Measurements from ENCODE around the gene CDCA4. TPM values are rescaled to one million over a fixed set of nuclear protein-coding genes. Genes with fewer than 3 reads are reported as not detected.
A peak's percentile ranks its signal among the peaks of the same experiment; 100 is the strongest.

The CDCA4 gene
- total RNA-seq, 1 experiment from 2014 or later, result 25.2 TPM

DNA sequence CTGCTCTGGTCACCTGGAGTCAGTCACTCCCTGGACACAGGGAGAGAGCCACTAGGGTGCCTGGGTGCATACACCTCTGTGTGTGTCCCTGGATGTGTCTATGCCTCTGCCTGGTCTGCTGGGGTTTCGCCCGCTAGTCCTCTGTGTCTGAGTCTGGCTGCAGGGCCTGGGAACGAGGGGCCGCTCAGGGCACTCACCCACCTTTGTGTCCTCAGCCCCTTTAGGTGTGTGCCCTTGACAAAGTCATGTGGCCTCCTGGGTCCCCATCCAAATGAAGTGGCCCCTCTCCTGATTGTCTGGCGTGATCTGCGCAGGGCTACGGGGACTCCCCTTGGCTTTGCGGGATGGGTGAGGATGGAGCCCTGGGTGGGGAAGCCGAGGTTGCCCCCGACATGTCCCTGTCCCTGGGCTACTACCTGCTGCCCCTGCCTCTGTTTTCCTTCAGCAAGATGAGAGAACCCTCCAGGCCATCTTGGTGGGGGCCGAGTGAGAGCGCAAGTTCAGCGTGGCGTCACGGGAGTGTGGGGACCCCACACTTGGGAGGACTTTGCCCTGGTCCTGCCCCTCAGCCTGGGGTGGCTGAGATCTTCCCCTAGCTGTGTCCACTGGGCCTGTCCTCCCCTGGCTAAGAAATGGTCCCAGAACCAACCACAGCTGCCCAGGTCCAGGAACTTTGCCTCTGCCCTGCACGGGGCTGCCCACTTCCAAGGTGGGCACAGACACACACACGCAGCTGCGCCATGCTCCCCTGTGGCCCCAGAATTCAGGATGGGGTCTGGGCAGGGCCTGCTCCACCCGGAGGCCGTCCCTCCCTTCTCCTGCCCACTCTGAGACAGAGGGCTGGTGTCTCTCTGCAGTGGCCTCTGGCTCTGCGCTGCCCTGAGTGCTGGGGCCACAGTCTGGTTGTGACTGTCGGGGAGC lies 40.0 kb downstream of the CDCA4 start:
- no peak overlapping the region for H3K9ac ChIP-seq (ENCODE audit: low read length)
- peaks cover 16% of the 10 kb centered on the region for H3K4me1 ChIP-seq (ENCODE audit: low read length)
- H2AFZ ChIP-seq (ENCODE audit: low read length), result no peak overlapping the region
- no peaks in the 10 kb centered on the region for H3K9me3 ChIP-seq (ENCODE audit: low read length)
- H3K27ac ChIP-seq (ENCODE audit: low read length), result no peak overlapping the region
- H3K4me2 ChIP-seq (ENCODE audit: low read depth, low read length, poor library complexity, severe bottlenecking), result no peak overlapping the region
- H3K4me3 ChIP-seq (ENCODE audit: low read length), result no peak overlapping the region
- no peaks in the 10 kb centered on the region for H3K36me3 ChIP-seq (ENCODE audit: insufficient read depth, low read length)
- DNase-seq, result no peak
- H4K20me1 ChIP-seq (ENCODE audit: insufficient read depth, low read depth, low read length), result peaks cover 5% of the 10 kb centered on the region; the same call in 1 of the 2 replicates
- H3K27me3 ChIP-seq (ENCODE audit: low read length), result no peaks in the 10 kb centered on the region
- no peaks in the 10 kb centered on the region for H3K9me2 ChIP-seq (replicated peaks; ENCODE audit: insufficient read depth, low read length)
- no peaks in the 10 kb centered on the region for H3K79me2 ChIP-seq (ENCODE audit: low read length)

DNA sequence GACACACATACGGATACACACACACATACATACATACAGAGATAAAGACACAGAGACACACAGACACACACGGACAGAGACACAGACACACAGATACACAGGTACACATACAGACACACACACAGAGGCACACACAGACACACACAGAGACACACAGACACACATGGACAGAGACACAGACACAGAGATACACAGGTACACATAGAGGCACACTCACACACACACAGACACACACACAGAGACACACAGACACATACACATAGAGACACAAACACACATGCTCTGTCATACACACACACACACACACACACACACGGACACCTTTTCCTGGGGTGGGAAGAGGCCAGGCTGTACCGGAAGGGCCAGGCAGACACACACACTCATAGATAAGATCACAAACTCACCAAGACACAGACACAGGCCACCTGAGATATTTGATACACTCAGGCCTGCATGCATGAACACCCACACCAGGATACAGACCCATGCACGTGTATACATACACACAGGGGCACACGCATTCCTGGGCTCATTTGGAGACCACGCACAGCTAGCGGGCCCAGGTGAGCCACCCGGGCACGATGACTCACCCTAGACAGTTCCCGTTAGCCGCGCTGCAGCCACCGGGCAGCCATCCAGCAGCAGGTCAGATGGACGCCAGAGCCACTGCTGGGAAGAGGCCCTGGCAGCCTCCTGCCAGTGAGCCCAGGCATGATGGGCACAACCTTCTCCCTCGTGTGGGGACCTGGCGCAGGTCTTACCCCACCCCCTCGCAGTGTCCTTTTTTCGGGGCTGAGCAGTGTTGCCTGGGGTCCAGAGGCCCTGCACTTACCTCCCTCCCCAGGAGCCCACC lies 40.9 kb downstream of the CDCA4 start:
- DNase-seq, result no peak
- Histone ChIP-seq H2AFZ (ENCODE audit: low read length) (no peak overlapping the region), H3K4me2 (ENCODE audit: low read depth, low read length, poor library complexity, severe bottlenecking) (no peak overlapping the region)

DNA sequence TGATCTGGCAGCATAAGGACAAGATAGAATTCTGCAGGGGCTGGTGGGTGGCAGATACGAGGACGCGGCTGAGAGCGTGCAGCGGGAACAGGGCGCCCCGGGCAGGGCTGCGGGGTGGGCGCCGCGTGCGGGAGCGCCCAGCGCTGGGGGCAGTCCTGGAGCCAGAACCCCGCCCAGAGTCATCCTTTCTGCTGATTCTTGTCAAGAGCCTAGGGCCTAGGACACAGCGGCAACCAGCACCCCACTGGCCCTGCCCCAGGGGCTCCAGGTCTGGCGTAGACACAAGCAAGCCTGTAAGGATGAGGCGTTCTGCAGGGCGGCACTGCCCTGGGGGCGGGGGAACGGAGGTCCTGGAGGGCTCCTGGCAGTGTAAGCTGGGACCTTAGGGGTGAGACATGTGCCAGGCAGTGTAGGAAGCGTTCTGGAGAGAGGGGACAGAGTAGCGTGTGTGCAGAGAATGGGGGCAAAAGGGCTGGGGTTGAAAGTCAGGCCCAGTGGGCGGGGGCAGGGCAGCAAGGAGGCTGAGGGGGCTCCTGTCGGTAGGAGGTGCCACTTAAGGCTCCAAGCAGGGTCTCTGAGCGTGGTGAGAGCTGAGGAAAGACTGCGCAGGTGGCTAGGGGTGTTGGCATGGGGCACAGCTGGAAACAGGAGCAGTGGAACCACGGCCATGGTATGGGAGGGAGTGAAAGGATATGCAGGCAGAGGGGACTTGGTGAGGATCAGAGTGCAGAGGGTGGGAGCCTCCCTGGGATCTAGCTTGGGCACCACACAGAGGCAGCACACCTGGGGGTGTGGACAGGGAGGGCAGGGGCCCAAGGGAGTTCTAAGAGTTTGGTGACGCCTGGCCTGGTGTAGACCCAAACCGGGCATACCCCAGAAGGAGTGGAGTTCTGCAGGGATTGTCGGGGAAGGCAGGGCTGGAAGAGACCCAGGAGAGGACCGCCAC lies 41.9 kb downstream of the CDCA4 start:
- Histone ChIP-seq H3K4me1 (ENCODE audit: low read length) (peaks cover 15% of the 10 kb centered on the region), H2AFZ (ENCODE audit: low read length) (no peak overlapping the region), H3K79me2 (ENCODE audit: low read length) (no peaks in the 10 kb centered on the region), H3K27me3 (ENCODE audit: low read length) (no peaks in the 10 kb centered on the region), H3K9me2 (replicated peaks; ENCODE audit: insufficient read depth, low read length) (no peaks in the 10 kb centered on the region), H3K27ac (ENCODE audit: low read length) (no peak overlapping the region), H3K4me3 (ENCODE audit: low read length) (no peak overlapping the region), H3K9ac (ENCODE audit: low read length) (no peak overlapping the region), H3K36me3 (ENCODE audit: insufficient read depth, low read length) (no peaks in the 10 kb centered on the region), H4K20me1 (ENCODE audit: insufficient read depth, low read depth, low read length) (peaks cover 12% of the 10 kb centered on the region; the same call in 1 of the 2 replicates), H3K4me2 (ENCODE audit: low read depth, low read length, poor library complexity, severe bottlenecking) (no peak overlapping the region), H3K9me3 (ENCODE audit: low read length) (no peaks in the 10 kb centered on the region)
- DNase-seq, result no peak

More for the DNA sequence above, 40.9 kb downstream of the CDCA4 start:
- Histone ChIP-seq H3K9me2 (replicated peaks; ENCODE audit: insufficient read depth, low read length) (no peaks in the 10 kb centered on the region), H3K27me3 (ENCODE audit: low read length) (no peaks in the 10 kb centered on the region), H3K4me3 (ENCODE audit: low read length) (no peak overlapping the region), H3K27ac (ENCODE audit: low read length) (no peak overlapping the region), H3K9me3 (ENCODE audit: low read length) (no peaks in the 10 kb centered on the region), H3K79me2 (ENCODE audit: low read length) (no peaks in the 10 kb centered on the region), H3K36me3 (ENCODE audit: insufficient read depth, low read length) (no peaks in the 10 kb centered on the region), H3K9ac (ENCODE audit: low read length) (no peak overlapping the region), H3K4me1 (ENCODE audit: low read length) (peaks cover 15% of the 10 kb centered on the region), H4K20me1 (ENCODE audit: insufficient read depth, low read depth, low read length) (peaks cover 10% of the 10 kb centered on the region; the same call in 1 of the 2 replicates)

DNA sequence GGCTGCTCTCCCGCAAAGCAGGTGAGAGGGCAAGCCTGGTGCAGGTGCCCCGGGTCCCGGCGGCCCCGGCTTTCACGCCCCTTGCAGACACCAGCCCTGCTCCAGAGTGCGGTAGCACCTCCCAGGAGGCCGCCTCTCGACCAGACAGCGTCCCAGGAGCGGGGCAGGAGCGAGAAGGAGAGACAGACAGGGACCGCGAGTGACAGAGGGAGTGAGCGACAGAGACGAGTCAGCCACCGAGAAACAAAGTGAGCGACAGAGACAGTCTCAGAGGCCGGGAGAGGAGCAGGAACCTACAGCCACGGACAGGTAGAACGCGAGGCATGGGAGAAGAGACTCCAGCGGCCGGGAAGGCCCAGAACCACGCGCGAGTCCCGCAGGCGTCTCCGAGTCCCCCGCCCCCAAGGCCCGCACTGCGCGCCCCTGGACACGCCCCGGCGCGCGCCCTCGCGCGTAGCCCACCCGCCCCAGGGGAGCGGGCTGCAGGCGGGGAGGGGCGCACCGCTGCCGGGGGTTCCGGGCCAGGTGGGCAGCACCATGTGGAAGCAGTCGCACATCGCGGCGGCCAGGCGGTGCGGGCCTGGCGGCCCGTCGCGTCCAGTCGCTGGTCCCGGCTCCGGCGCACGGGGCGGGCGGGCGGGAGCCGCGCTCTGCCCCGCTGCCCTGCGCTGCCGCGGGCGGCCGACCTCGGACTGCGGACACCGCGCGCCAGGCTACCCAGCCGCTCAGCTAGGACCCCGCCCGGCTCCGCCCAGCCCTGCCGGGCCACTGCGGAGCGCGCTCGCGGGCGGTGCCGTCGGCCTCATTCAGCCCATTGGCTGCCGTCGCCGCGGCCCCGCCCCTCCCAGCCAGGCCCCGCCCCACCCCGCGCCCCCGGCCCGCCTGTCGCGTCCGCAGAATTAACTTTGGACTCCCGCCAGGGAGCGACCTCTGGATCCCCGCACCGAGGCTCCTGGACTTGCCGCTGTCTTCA lies 42.9 kb downstream of the CDCA4 start, which contains the start of gene AHNAK2:
Gene AHNAK2, minus strand, starts transcription at position 694 of the 973 bp plus-strand sequence. Its CDS starts 137 bp downstream, at position 557.
- Histone ChIP-seq H3K9me3 (ENCODE audit: low read length) (no peaks in the 10 kb centered on the region), H3K79me2 (ENCODE audit: low read length) (no peaks in the 10 kb centered on the region), H3K9me2 (replicated peaks; ENCODE audit: insufficient read depth, low read length) (no peaks in the 10 kb centered on the region), H4K20me1 (ENCODE audit: insufficient read depth, low read depth, low read length) (peaks cover 12% of the 10 kb centered on the region; the same call in 1 of the 2 replicates), H3K4me1 (ENCODE audit: low read length) (peaks cover 15% of the 10 kb centered on the region), H3K4me3 (ENCODE audit: low read length) (no peak within 1 kb of the TSS), H2AFZ (ENCODE audit: low read length) (no peak within 1 kb of the TSS), H3K27ac (ENCODE audit: low read length) (no peak within 1 kb of the TSS), H3K4me2 (ENCODE audit: low read depth, low read length, poor library complexity, severe bottlenecking) (no peak within 1 kb of the TSS), H3K36me3 (ENCODE audit: insufficient read depth, low read length) (no peaks in the 10 kb centered on the region), H3K9ac (ENCODE audit: low read length) (no peak within 1 kb of the TSS), H3K27me3 (ENCODE audit: low read length) (no peaks in the 10 kb centered on the region)
- DNase-seq, result no peak

DNA sequence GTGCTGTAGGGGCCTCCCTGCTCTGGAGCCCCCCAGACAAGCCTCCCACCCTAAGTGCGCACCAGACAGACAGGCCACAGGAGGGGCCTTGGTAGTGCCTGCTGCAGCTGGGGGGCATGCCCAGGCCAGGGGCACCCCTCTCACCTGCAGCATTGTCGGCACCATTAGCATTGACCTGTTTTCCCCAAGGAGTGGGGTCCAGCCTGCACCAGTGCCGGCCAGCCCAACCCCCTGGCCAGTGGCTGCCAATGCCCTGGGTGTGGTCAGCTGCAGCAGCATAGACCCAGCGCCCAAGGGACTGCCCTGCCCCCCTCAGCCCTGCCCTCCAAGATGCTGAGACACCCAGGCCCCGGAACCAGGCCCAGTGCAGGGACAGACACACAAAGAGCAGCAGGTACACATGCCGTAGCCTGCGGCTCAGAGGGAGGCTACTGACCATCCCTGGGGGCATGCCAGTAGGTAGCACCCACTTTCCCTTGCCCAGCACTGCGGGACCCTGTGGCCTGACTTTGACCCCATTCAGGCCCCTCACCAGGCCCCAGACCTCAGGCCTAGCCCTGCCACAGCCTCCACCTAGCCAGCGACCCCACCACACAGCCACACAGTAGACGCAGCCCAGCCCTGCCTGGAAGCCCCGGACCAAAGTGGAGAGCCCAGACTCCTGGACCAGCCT lies 43.7 kb downstream of the CDCA4 start:
- H3K9ac ChIP-seq (ENCODE audit: low read length), result no peak overlapping the region
- no peaks in the 10 kb centered on the region for H3K9me3 ChIP-seq (ENCODE audit: low read length)
- no peak overlapping the region for H3K4me3 ChIP-seq (ENCODE audit: low read length)
- no peak overlapping the region for H3K27ac ChIP-seq (ENCODE audit: low read length)
- H3K4me1 ChIP-seq (ENCODE audit: low read length), result peaks cover 7% of the 10 kb centered on the region
- H3K9me2 ChIP-seq (replicated peaks; ENCODE audit: insufficient read depth, low read length), result no peaks in the 10 kb centered on the region
- H3K36me3 ChIP-seq (ENCODE audit: insufficient read depth, low read length), result no peaks in the 10 kb centered on the region
- H4K20me1 ChIP-seq (ENCODE audit: insufficient read depth, low read depth, low read length), result peaks cover 12% of the 10 kb centered on the region; the same call in 1 of the 2 replicates
- no peaks in the 10 kb centered on the region for H3K79me2 ChIP-seq (ENCODE audit: low read length)
- no peaks in the 10 kb centered on the region for H3K27me3 ChIP-seq (ENCODE audit: low read length)
- no peak overlapping the region for H2AFZ ChIP-seq (ENCODE audit: low read length)
- no peak overlapping the region for H3K4me2 ChIP-seq (ENCODE audit: low read depth, low read length, poor library complexity, severe bottlenecking)
- no peak for DNase-seq

DNA sequence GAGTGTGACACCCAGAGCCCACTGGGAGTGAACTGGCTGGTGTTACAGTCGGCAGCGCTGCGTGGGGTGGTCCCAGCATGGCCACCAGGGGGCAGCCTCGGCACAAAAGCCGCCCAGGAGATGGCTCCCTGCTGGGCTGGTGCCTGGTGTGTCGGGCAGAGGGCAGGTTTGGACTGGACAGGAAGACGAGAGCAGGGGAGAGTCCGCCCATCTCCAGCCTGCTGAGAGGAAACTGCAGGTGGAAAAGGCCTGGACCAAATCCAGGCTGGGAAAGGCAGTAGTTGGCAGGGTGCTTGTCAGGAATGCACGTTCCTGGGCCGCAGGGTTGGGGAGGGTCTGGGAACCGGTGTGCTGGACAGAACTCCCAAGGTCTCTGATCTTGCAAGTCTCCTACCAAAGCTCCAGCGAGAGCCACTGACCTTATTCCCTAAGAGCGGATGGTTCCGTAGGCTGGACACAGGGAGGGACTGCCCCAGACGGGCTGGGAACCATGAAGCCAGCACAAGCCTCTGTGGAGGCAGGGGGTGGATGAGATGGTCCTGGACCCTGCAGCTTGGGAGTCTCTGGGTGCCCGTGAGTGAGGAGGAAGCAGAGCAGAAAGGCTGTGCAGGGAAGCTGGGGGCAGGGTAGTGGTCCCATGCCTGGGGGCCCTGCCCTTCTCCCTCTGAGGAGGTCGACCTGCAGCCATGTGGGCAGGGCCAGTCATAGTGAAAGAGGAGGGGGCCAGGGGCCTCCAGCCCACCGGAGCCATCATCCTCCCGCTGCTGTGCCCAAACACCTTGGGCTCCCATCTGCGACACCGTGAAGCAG lies 44.5 kb downstream of the CDCA4 start:
- DNase-seq, result peak; percentile 94
- Histone ChIP-seq H4K20me1 (ENCODE audit: insufficient read depth, low read depth, low read length) (peaks cover 12% of the 10 kb centered on the region; the same call in 1 of the 2 replicates), H3K4me2 (ENCODE audit: low read depth, low read length, poor library complexity, severe bottlenecking) (no peak overlapping the region), H3K4me1 (ENCODE audit: low read length) (no peaks in the 10 kb centered on the region), H3K79me2 (ENCODE audit: low read length) (no peaks in the 10 kb centered on the region), H3K4me3 (ENCODE audit: low read length) (no peak overlapping the region), H3K9ac (ENCODE audit: low read length) (no peak overlapping the region), H3K27ac (ENCODE audit: low read length) (no peak overlapping the region), H3K36me3 (ENCODE audit: insufficient read depth, low read length) (no peaks in the 10 kb centered on the region), H3K9me3 (ENCODE audit: low read length) (no peaks in the 10 kb centered on the region), H3K27me3 (ENCODE audit: low read length) (no peaks in the 10 kb centered on the region), H2AFZ (ENCODE audit: low read length) (no peak overlapping the region), H3K9me2 (replicated peaks; ENCODE audit: insufficient read depth, low read length) (no peaks in the 10 kb centered on the region)

All from Karpas-422 (cell line).